Liver (tissue), 9 donors: ENCODE results near the gene IRAG1. TPM values are rescaled to one million over a fixed set of nuclear protein-coding genes. Genes with fewer than 3 reads are reported as not detected.

ENCODE experiments used
- DNase-seq: peaks from one replicate; pipeline ENCODE4 v3.0.0-alpha.2; 2017; ENCODE audit warnings: low spot score
- H3K27ac ChIP-seq, 2 donors: one replicate each; pipeline ENCODE4 v1.7.0; 2013; ENCODE audit warnings: inconsistent platforms in 2 of 2, low read length in 2 of 2, control low read depth in 1 of 2, low read depth in 1 of 2, mild to moderate bottlenecking in 1 of 2
- H3K27me3 ChIP-seq, 4 donors: one replicate each; pipeline versions ENCODE4 v1.6.1 to v1.7.0; 2013; ENCODE audit warnings: low read length in 3 of 4, inconsistent platforms in 1 of 4, mild to moderate bottlenecking in 1 of 4, moderate library complexity in 1 of 4; ENCODE audit not compliant: control insufficient read depth in 4 of 4, insufficient read depth in 4 of 4
- H3K36me3 ChIP-seq, 4 donors: one replicate each; pipeline versions ENCODE4 v1.6.1 to v1.7.0; 2013; ENCODE audit warnings: low read length in 3 of 4, mild to moderate bottlenecking in 3 of 4, low read depth in 1 of 4, moderate library complexity in 1 of 4; ENCODE audit not compliant: control insufficient read depth in 4 of 4, insufficient read depth in 3 of 4
- H3K4me1 ChIP-seq, 4 donors: one replicate each; pipeline versions ENCODE4 v1.6.1 to v1.7.0; 2013; ENCODE audit warnings: low read length in 3 of 4, mild to moderate bottlenecking in 3 of 4, moderate library complexity in 1 of 4; ENCODE audit not compliant: control insufficient read depth in 4 of 4, insufficient read depth in 4 of 4
- H3K4me3 ChIP-seq, 3 donors: one replicate each; pipeline versions ENCODE4 v1.6.1 to v1.7.0; 2013; ENCODE audit warnings: low read length in 3 of 3, control low read depth in 1 of 3, low read depth in 1 of 3, mild to moderate bottlenecking in 1 of 3
- H3K9ac ChIP-seq, 2 donors: one replicate each; pipeline ENCODE4 v1.7.0; 2013; ENCODE audit warnings: low read length in 2 of 2, mild to moderate bottlenecking in 2 of 2, moderate library complexity in 2 of 2, control low read depth in 1 of 2, low read depth in 1 of 2
- H3K9me3 ChIP-seq, 4 donors: one replicate each; pipeline versions ENCODE4 v1.6.1 to v1.7.0; 2013; ENCODE audit warnings: low read length in 3 of 4; ENCODE audit not compliant: control insufficient read depth in 4 of 4
- CTCF ChIP-seq: fragments of 150-350 bp; IDR thresholded peaks from 2 replicates; pipeline ENCODE4 v1.5.1; 2017; ENCODE audit warnings: improper control_type of control experiment, low read depth, low read length; ENCODE audit not compliant: missing input control
- EGR1 ChIP-seq, 2 donors: IDR thresholded peaks; 2 replicates each; pipeline ENCODE4 v1.6.1; 2016 to 2018; ENCODE audit warnings: antibody characterized with exemption in 2 of 2, low read depth in 2 of 2
- FOXA1 ChIP-seq: IDR thresholded peaks from 2 replicates; pipeline ENCODE4 v1.6.1; 2016; ENCODE audit warnings: antibody characterized with exemption
- FOXA2 ChIP-seq: IDR thresholded peaks from 2 replicates; pipeline ENCODE4 v1.6.1; 2016; ENCODE audit warnings: antibody characterized with exemption
- GABPA ChIP-seq, 2 donors: IDR thresholded peaks in 1 of 2; conservative IDR thresholded peaks in 1 of 2; 2 replicates each; pipeline ENCODE4 v1.6.1; 2016; ENCODE audit warnings: antibody characterized with exemption in 2 of 2, mild to moderate bottlenecking in 1 of 2, moderate library complexity in 1 of 2
- HNF4A ChIP-seq, 2 donors: conservative IDR thresholded peaks; 2 replicates each; pipeline ENCODE4 v1.6.1; 2016; ENCODE audit warnings: antibody characterized with exemption in 2 of 2, mild to moderate bottlenecking in 2 of 2
- HNF4G ChIP-seq: IDR thresholded peaks from 2 replicates; pipeline ENCODE4 v1.6.1; 2016; ENCODE audit warnings: antibody characterized with exemption
- JUND ChIP-seq, 2 donors: IDR thresholded peaks; 2 replicates each; pipeline ENCODE4 v1.6.1; 2016; ENCODE audit warnings: antibody characterized with exemption in 2 of 2
- NR2F2 ChIP-seq: IDR thresholded peaks from 2 replicates; pipeline ENCODE4 v1.6.1; 2016; ENCODE audit warnings: antibody characterized with exemption
- RAD21 ChIP-seq, 2 donors: IDR thresholded peaks; 2 replicates each; pipeline ENCODE4 v1.6.1; 2016; ENCODE audit warnings: antibody characterized with exemption in 2 of 2, mild to moderate bottlenecking in 2 of 2
- REST ChIP-seq: IDR thresholded peaks from 2 replicates; pipeline ENCODE4 v1.6.1; 2016; ENCODE audit warnings: antibody characterized with exemption, mild to moderate bottlenecking
- RXRA ChIP-seq, 2 donors: IDR thresholded peaks; 2 replicates each; pipeline ENCODE4 v1.6.1; 2017 to 2018; ENCODE audit warnings: antibody characterized with exemption in 2 of 2, mild to moderate bottlenecking in 1 of 2
- SP1 ChIP-seq: IDR thresholded peaks from 2 replicates; pipeline ENCODE4 v1.6.1; 2018; ENCODE audit warnings: antibody characterized with exemption, mild to moderate bottlenecking
- TAF1 ChIP-seq: conservative IDR thresholded peaks from 2 replicates; pipeline ENCODE4 v1.6.1; 2016; ENCODE audit warnings: antibody characterized with exemption, mild to moderate bottlenecking
- ZBTB33 ChIP-seq: IDR thresholded peaks from 2 replicates; pipeline ENCODE4 v1.6.1; 2016; ENCODE audit warnings: antibody characterized with exemption
- WGBS: extraction: QIAGEN DNeasy Blood & Tissue Kit; methylation state at CpG from one replicate; pipeline ENCODE4 v1.1.7; 2013; 5-methylcytosine and 5-hydroxymethylcytosine counted together
- polyA plus RNA-seq, 2 donors: library from polyadenylated mRNA; stranded (reverse) in 1 of 2; unstranded in 1 of 2; fragments of 200-250 nt in 1 of 2; fragments of >200 nt in 1 of 2; fragmentation: Nextera tagmentation in 1 of 2; extraction: Ambion mirVana in 1 of 2; gene quantifications; one replicate each; pipeline versions ENCODE4 v1.2.1 to v1.2.3, GENCODE V29; 2013 to 2015
- total RNA-seq, 2 donors: library from RNA; depleted of rRNA; stranded (reverse); fragments of >200 nt; gene quantifications; one replicate each; pipeline ENCODE4 v1.2.3, GENCODE V29; 2014
- TF ChIP-seq, protein P1 (sequence below): IDR thresholded peaks from 2 replicates; pipeline ENCODE4 v1.6.1; 2016; ENCODE audit warnings: antibody characterized with exemption
- TF ChIP-seq, protein P2 (sequence below): IDR thresholded peaks from 2 replicates; pipeline ENCODE4 v1.6.1; 2016; ENCODE audit warnings: antibody characterized with exemption
- donor health status: healthy.
- donor health status: healthy.
- donor health status: healthy.
- donor health status: healthy.
- donor health status: healthy.

The IRAG1 gene
- total and polyA plus RNA-seq, 4 donors = 0.29 to 4.4 (median 2.0) TPM

GRCh38 chr11:10730151-10730550 is 36.6 kb upstream of the IRAG1 start:
- Histone ChIP-seq H3K9ac (no peak overlapping the region), H3K4me3 (no peak overlapping the region), H3K4me1 (no peaks in the 10 kb centered on the region), H3K9me3 (peaks cover 0 to 4% (median 0%) of the 10 kb centered on the region in 4 donors), H3K27ac (no peak overlapping the region), H3K27me3 (no peaks in the 10 kb centered on the region), H3K36me3 (no peaks in the 10 kb centered on the region)
- DNase-seq = no peak
- WGBS = 89% methylated on average over 3 of the region's 3 CpGs
- TF ChIP-seq RAD21 (IDR thresholded peaks at IDR 0.05) (no peak), TAF1 (no peak), JUND (IDR thresholded peaks at IDR 0.05) (no peak), GABPA (IDR thresholded peaks at IDR 0.05 in 1 of 2, conservative IDR thresholded peaks at IDR 0.05 in 1 of 2) (no peak), REST (no peak), HNF4G (no peak), SP1 (no peak), FOXA2 (no peak), RXRA (IDR thresholded peaks at IDR 0.05) (no peak), CTCF (no peak), FOXA1 (no peak), ZBTB33 (no peak)
- TF ChIP-seq, protein P1, sequence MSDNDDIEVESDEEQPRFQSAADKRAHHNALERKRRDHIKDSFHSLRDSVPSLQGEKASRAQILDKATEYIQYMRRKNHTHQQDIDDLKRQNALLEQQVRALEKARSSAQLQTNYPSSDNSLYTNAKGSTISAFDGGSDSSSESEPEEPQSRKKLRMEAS = no peak

DNA sequence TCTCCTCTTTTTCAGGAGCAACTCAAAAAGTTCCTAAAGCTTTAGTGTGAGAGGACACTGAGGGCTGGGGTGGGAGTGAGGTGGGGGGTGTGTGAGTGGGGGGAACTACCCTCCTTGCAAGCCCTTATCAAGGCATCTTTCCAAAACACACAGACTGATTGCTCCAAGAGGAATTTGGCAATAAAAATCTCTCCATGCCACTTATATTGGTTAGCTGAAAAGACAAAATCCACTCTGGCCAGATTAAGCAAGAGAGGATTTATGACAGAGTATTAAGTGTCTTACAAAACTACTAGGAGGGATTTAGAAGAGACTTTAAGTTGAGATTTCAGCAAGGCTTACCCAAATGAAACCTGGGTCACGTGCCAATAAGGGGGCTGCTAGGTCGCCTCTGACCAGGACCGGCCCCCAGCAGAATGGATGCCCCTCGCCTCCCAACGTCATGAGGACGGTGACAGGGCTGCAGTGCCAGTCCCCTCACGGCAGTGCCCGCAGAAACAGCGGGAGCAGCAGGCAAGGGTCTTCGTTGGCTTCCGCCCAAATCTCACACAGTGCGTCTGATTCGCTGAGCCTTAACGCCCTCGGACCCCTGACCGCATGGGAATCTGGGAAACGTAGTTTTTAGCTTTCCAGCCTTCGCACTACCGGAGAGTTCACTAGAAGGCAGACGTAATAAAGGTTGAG is 35.4 kb upstream of the IRAG1 start:
- Histone ChIP-seq H3K9ac (no peak overlapping the region), H3K27me3 (no peaks in the 10 kb centered on the region), H3K27ac (no peak overlapping the region), H3K9me3 (peaks cover 0 to 4% (median 0%) of the 10 kb centered on the region in 4 donors), H3K4me1 (no peaks in the 10 kb centered on the region), H3K36me3 (no peaks in the 10 kb centered on the region), H3K4me3 (no peak overlapping the region)
- no peak for DNase-seq
- 40% methylated on average over 20 of the region's 20 CpGs for WGBS
- TF ChIP-seq JUND (IDR thresholded peaks at IDR 0.05) (no peak), SP1 (no peak), HNF4G (no peak), NR2F2 (no peak), FOXA2 (no peak), RXRA (IDR thresholded peaks at IDR 0.05) (no peak), ZBTB33 (no peak), CTCF (no peak), EGR1 (IDR thresholded peaks at IDR 0.05; ENCODE audit: low read depth in 2 of 2) (no peak), HNF4A (conservative IDR thresholded peaks at IDR 0.05) (no peak), FOXA1 (no peak), GABPA (IDR thresholded peaks at IDR 0.05 in 1 of 2, conservative IDR thresholded peaks at IDR 0.05 in 1 of 2) (no peak)
- TF ChIP-seq, protein P1 = no peak
- TF ChIP-seq, protein P2, sequence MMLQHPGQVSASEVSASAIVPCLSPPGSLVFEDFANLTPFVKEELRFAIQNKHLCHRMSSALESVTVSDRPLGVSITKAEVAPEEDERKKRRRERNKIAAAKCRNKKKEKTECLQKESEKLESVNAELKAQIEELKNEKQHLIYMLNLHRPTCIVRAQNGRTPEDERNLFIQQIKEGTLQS = no peak
